AG04450 (cell line): ENCODE results near the gene SLC6A2. TPM values are rescaled to one million over a fixed set of nuclear protein-coding genes. Genes with fewer than 3 reads are reported as not detected.
"Not testable (repeated sequence)": the region's sequence is repeated elsewhere in the genome, so short reads cannot be mapped to it uniquely, and the experiment has no call there.

Experiments used
- CTCF ChIA-PET: fragments of 300-600, 350-600 bp; formaldehyde crosslinking; extraction: SDS; loops from one replicate; lab custom pipeline; 2022; ENCODE audit warnings: antibody characterized with exemption, inconsistent platforms; lab: Charles Lee
- POLR2A ChIA-PET: fragments of 350-600 bp; formaldehyde crosslinking; extraction: SDS; loops from one replicate; lab custom pipeline; 2021; ENCODE audit warnings: antibody characterized with exemption, inconsistent platforms; lab: Yijun Ruan, JAX
- DNase-seq: peaks from one replicate; pipeline ENCODE4 v3.0.0-alpha.2; 2011; ENCODE audit warnings: low read depth, low spot score
- H3K27ac ChIP-seq: one replicate; pipeline ENCODE4 v1.5.1; 2012; ENCODE audit warnings: low read depth, low read length, control low read depth
- H3K27me3 ChIP-seq: one replicate; pipeline ENCODE4 v1.6.0; 2012; ENCODE audit warnings: low read length; ENCODE audit not compliant: control insufficient read depth, insufficient read depth
- H3K4me3 ChIP-seq: 2 replicates; pipeline ENCODE4 v1.5.1; 2011; ENCODE audit warnings: mild to moderate bottlenecking, low read depth, low read length, control low read depth
- H3K9me3 ChIP-seq: 2 replicates; pipeline ENCODE4 v1.5.1; 2012; ENCODE audit warnings: low read length; ENCODE audit not compliant: control insufficient read depth, insufficient read depth
- polyA plus RNA-seq: library from polyadenylated mRNA; depleted of rRNA; stranded (reverse); fragments of >200 nt; gene quantifications from 2 replicates; pipeline ENCODE4 v1.2.3, GENCODE V29; 2011
- TF ChIP-seq, protein P1 (sequence below): IDR thresholded peaks from 2 replicates; pipeline ENCODE4 v1.5.1; 2011; ENCODE audit warnings: low read depth, low read length, control low read depth, inconsistent platforms

SLC6A2 gene
- polyA plus RNA-seq, 1 experiment, result not detected

DNA sequence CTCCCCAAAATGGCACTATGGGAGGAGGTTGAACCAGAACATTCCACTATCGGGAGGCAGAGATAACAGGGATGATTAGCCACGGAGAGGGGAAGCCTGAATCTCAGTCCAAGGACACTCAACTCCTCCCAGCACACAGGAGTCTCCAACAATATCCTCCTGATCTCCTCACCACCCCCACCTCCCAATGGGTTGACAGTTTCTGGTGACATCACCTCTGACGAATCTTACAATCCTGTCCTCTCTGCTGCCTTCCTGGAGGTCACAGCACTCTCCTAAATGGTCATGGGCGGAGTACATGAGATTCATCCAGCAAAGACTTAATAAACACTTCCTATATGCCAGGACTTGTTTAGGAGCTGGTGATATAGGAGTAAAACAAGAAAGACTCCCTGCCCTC, 80.9 kb downstream of the SLC6A2 start:
- H3K27me3 ChIP-seq, result no peaks in the 10 kb centered on the region
- ChIA-PET POLR2A (no interaction called here), CTCF (no interaction called here)
- TF ChIP-seq, protein P1, sequence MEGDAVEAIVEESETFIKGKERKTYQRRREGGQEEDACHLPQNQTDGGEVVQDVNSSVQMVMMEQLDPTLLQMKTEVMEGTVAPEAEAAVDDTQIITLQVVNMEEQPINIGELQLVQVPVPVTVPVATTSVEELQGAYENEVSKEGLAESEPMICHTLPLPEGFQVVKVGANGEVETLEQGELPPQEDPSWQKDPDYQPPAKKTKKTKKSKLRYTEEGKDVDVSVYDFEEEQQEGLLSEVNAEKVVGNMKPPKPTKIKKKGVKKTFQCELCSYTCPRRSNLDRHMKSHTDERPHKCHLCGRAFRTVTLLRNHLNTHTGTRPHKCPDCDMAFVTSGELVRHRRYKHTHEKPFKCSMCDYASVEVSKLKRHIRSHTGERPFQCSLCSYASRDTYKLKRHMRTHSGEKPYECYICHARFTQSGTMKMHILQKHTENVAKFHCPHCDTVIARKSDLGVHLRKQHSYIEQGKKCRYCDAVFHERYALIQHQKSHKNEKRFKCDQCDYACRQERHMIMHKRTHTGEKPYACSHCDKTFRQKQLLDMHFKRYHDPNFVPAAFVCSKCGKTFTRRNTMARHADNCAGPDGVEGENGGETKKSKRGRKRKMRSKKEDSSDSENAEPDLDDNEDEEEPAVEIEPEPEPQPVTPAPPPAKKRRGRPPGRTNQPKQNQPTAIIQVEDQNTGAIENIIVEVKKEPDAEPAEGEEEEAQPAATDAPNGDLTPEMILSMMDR, result no peak
- H3K4me3 ChIP-seq, result no peak overlapping the region
- no peak overlapping the region for H3K27ac ChIP-seq
- no peaks in the 10 kb centered on the region for H3K9me3 ChIP-seq
- no peak for DNase-seq

DNA sequence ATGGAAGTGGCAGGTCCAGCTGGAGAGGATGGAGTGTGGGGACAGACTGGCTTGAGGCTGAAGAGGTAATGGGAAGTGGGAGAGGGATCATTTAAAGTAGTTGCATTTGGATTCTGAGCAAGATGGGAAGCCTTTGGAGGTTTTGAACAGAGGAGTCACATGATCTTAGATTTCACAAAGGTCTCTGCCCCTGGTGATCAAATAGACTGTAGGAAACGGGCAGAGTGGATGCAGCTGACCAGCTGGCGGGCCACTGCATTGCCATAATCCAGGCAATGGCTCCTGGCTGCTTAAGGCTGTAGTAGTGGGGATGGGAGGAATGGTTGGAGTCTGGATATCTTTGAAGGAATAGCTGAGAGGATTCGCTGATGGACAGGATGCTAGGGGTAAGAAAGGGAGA, 81.5 kb downstream of the SLC6A2 start:
- POLR2A ChIA-PET, result no interaction called here
- H3K4me3 ChIP-seq, result no peak overlapping the region

DNA sequence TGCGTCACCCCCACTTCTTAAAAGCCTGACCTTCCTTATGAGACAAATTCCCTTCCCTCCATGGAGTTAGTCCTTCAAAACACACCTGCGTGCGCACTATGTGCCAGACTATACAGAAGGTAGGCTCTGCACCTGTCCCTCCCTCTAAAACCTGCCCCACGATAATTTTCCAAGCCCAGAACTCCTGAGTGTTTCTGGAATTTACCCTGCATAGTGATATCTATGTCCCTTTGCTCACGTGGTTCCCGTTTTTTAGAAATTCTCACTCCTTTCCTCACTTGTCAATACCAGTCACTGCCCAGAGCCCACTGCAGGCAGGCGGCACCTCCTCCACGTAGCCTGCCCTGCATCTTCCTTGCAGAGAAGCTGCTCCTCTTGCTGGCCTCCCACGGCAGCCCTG, 82.2 kb downstream of the SLC6A2 start:
- CTCF ChIA-PET, result no interaction called here
- no peak overlapping the region for H3K4me3 ChIP-seq
- H3K9me3 ChIP-seq, result no peaks in the 10 kb centered on the region
- POLR2A ChIA-PET, result no interaction called here
- no peak for DNase-seq
- H3K27me3 ChIP-seq, result no peaks in the 10 kb centered on the region
- H3K27ac ChIP-seq, result no peak overlapping the region
- TF ChIP-seq, protein P1, result no peak

More for the DNA sequence above, 81.5 kb downstream of the SLC6A2 start:
- no peaks in the 10 kb centered on the region for H3K9me3 ChIP-seq
- no peak for DNase-seq
- CTCF ChIA-PET, result no interaction called here
- TF ChIP-seq, protein P1, result no peak
- H3K27me3 ChIP-seq, result no peaks in the 10 kb centered on the region
- H3K27ac ChIP-seq, result no peak overlapping the region

DNA sequence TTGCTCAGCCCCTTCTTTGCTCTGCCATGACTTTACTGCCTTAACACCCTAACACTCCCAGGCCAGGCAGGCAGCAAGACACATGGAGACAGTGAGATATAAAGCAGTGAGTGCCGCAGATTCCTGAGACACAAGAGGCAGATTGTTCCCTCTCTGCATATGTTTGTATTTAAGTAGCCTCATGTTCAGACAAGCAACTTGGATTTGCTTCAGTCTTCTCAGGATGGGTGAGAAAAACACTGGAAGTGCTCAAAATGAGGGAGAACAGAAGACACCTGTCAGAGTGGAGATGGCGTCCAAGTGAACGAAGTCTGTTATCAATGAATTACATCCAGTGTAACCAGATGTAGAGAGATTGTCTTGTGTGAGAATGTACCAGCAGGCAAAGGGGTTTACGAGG, 90.3 kb downstream of the SLC6A2 start:
- peaks cover under 1% of the 10 kb centered on the region; the same call in 1 of the 2 replicates for H3K9me3 ChIP-seq
- ChIA-PET POLR2A (no interaction called here), CTCF (no interaction called here)
- H3K27ac ChIP-seq, result no peak overlapping the region
- no peaks in the 10 kb centered on the region for H3K27me3 ChIP-seq
- TF ChIP-seq, protein P1, result no peak
- no peak for DNase-seq
- no peak overlapping the region for H3K4me3 ChIP-seq

DNA sequence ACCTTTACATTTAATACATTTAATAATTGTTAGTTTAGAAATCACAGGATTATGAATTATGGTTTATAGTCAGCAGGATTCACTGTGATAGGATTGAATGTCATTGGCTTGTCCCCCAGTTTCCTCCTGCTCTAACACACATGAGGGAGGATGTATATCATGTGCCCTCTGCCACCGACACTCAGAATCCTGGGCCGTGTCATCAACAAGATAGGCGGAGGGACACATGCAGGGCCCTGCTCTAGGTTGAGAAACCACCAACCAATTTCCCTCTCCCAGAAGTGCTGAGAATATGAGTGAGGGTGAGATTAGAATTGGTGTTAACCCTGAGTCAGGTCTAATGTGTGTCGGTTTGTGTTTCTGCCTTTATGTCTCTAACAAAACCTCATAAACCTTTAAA, 92.0 kb downstream of the SLC6A2 start:
- DNase-seq, result no peak
- H3K9me3 ChIP-seq, result peaks cover 6% of the 10 kb centered on the region; the same call in 1 of the 2 replicates
- TF ChIP-seq, protein P1, result no peak
- H3K27ac ChIP-seq, result no peak overlapping the region
- H3K27me3 ChIP-seq, result no peaks in the 10 kb centered on the region
- ChIA-PET CTCF (no interaction called here), POLR2A (no interaction called here)
- H3K4me3 ChIP-seq, result no peak overlapping the region

DNA sequence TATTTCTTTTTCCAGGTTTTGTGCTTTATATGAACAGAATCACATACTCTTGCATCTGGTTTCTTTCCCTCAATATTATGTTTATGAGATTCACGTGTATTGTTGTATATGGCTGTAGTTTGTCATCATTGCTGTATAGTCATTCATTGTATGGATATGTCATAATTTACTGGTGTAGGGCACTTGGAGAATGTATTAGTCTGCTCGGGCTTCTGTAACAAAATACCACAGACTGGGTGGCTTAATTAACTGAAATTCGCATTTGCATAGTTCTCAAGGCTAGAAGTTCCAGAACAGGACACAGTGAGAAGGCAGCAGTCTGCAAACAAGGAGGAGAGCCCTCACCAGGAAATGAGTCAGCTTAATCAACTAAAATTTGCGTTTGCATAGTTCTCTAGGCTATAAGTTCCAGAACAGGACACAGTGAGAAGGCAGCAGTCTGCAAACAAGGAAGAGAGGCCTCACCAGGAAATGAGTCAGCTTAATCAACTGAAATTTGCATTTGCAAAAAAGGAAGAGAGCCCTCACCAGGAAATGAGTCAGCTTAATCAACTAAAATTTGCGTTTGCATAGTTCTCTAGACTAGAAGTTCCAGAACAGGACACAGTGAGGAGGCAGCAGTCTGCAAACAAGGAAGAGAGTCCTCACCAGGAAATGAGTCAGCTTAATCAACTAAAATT, 96.8 kb downstream of the SLC6A2 start:
- CTCF ChIA-PET, DNase-seq: not testable (repeated sequence)

DNA sequence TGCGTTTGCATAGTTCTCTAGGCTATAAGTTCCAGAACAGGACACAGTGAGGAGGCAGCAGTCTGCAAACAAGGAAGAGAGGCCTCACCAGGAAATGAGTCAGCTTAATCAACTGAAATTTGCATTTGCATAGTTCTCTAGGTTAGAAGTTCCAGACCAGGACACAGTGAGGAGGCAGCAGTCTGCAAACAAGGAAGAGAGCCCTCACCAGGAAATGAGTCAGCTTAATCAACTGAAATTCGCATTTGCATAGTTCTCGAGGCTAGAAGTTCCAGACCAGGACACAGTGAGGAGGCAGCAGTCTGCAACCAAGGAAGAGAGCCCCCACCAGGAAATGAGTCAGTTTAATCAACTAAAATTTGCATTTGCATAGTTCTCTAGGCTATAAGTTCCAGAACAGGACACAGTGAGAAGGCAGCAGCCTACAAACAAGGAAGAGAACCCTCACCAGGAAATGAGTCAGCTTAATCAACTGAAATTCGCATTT, 97.4 kb downstream of the SLC6A2 start:
- DNase-seq, H3K27ac ChIP-seq, H3K9me3 ChIP-seq, POLR2A ChIA-PET, H3K4me3 ChIP-seq, H3K27me3 ChIP-seq, CTCF ChIA-PET: not testable (repeated sequence)

More for the DNA sequence above, 96.8 kb downstream of the SLC6A2 start:
- H3K9me3 ChIP-seq, H3K27me3 ChIP-seq, H3K4me3 ChIP-seq, H3K27ac ChIP-seq, POLR2A ChIA-PET: not testable (repeated sequence)
